Activated CD4-positive, alpha-beta T cell treated with anti-CD3 and anti-CD28 coated beads, Interleukin-2, amount 50 U/mL, for 24 hours (primary cell): ENCODE measurements around the gene MORC1.
"Not testable (repeated sequence)": the region's sequence is repeated elsewhere in the genome, so short reads cannot be mapped to it uniquely, and the experiment has no call there.

Experiments used
- DNase-seq, 2 donors: peaks; one replicate each; pipeline ENCODE4 v3.0.0-alpha.2; 2020; ENCODE audit warnings: low read depth in 1 of 2, low spot score in 1 of 2

The MORC1 gene

GRCh38 chr3:109117939-109118338 lies at the start of gene MORC1:
Gene MORC1 (minus strand): TSS chr3:109118134. CDS start chr3:109118059, 75 bp downstream.
- no peak for DNase-seq

GRCh38 chr3:109165905-109166304 lies 48.0 kb upstream of the MORC1 start:
- DNase-seq = no peak

- DNase-seq = no peak
These were observed 43.7 kb upstream of the MORC1 start for GRCh38 chr3:109161487-109162123.

- DNase-seq = no peak
These were observed 37.9 kb upstream of the MORC1 start for GRCh38 chr3:109155828-109156227.

- no peak for DNase-seq
These were observed 37.0 kb upstream of the MORC1 start for GRCh38 chr3:109154979-109155378.

GRCh38 chr3:109152320-109152719 lies 34.4 kb upstream of the MORC1 start:
- DNase-seq = no peak

GRCh38 chr3:109149078-109149477 lies 31.1 kb upstream of the MORC1 start:
- DNase-seq = no peak

GRCh38 chr3:109143646-109144045 lies 25.7 kb upstream of the MORC1 start:
- DNase-seq = no peak

- no peak for DNase-seq
These were observed 22.4 kb upstream of the MORC1 start for GRCh38 chr3:109140318-109140717.

GRCh38 chr3:109137761-109138160 lies 19.8 kb upstream of the MORC1 start:
- DNase-seq = no peak

- DNase-seq = no peak
These were observed 18.6 kb upstream of the MORC1 start, which contains the start of gene C3orf85 for GRCh38 chr3:109136523-109136922. Gene C3orf85 (plus strand): TSS chr3:109136719. CDS start chr3:109136848, 129 bp downstream.

GRCh38 chr3:109133474-109133816 lies 15.5 kb upstream of the MORC1 start:
- not testable (repeated sequence) for DNase-seq

- no peak for DNase-seq
These were observed 15.0 kb upstream of the MORC1 start for GRCh38 chr3:109132801-109133473.

GRCh38 chr3:109131276-109131675 lies 13.3 kb upstream of the MORC1 start:
- DNase-seq = no peak

GRCh38 chr3:109127553-109127952 lies 9.6 kb upstream of the MORC1 start:
- DNase-seq = no peak

GRCh38 chr3:109125902-109126301 lies 8.0 kb upstream of the MORC1 start:
- no peak for DNase-seq

GRCh38 chr3:109122690-109123089 lies 4.8 kb upstream of the MORC1 start:
- DNase-seq = no peak

GRCh38 chr3:109118584-109118983 lies 650 bp upstream of the MORC1 start:
- no peak for DNase-seq

GRCh38 chr3:109116031-109116430 lies 1.9 kb downstream of the MORC1 start:
- DNase-seq = no peak

- no peak for DNase-seq
These were observed 2.5 kb downstream of the MORC1 start for GRCh38 chr3:109115451-109115850.

GRCh38 chr3:109114746-109115145 lies 3.2 kb downstream of the MORC1 start:
- DNase-seq = no peak

- no peak for DNase-seq
These were observed 4.8 kb downstream of the MORC1 start for GRCh38 chr3:109112946-109113760.
